Endothelial cell of umbilical vein (primary cell): ENCODE measurements around the gene VAV2. TPM values are rescaled to one million over a fixed set of nuclear protein-coding genes. Genes with fewer than 3 reads are reported as not detected.

ENCODE experiments used
- BruUV-seq: library from RNA; stranded (reverse); fragments of 400-500 nt; replicated peaks from 2 replicates; lab custom pipeline; 2021; lab: Mats Ljungman, UMichigan
- CTCF ChIA-PET: fragments of 300-600, 350-600 bp; sonication (Branson Sonifier 250); formaldehyde crosslinking; loops from one replicate; lab custom pipeline; 2021; ENCODE audit warnings: antibody characterized with exemption, inconsistent platforms; lab: Charles Lee
- POLR2A ChIA-PET: fragments of 300-600, 350-600 bp; sonication (Branson Sonifier 250); formaldehyde crosslinking; loops from one replicate; lab custom pipeline; 2021; ENCODE audit warnings: antibody characterized with exemption, inconsistent platforms; lab: Charles Lee
- DNase-seq: peaks from one replicate; pipeline ENCODE4 v3.0.0-alpha.2; 2011; ENCODE audit warnings: low read depth, low spot score
- FAIRE-seq: peaks from 2 replicates; lab custom pipeline; 2011; peaks lifted over from hg19 to GRCh38; lab: Jason Lieb, UNC
- H2AFZ ChIP-seq: 2 replicates; pipeline ENCODE4 v1.6.0; 2012; ENCODE audit warnings: low read depth, low read length, control low read depth, inconsistent platforms
- H3K27ac ChIP-seq: 2 replicates; pipeline ENCODE4 v1.5.1; 2011; ENCODE audit warnings: low read depth, mild to moderate bottlenecking, control low read depth, low read length, moderate library complexity; ENCODE audit not compliant: insufficient read depth
- H3K27me3 ChIP-seq, 2 experiments: 2 replicates each; pipeline versions ENCODE4 v1.6.0 to v1.6.1; 2011; ENCODE audit warnings: low read length in 2 of 2, mixed read lengths in 1 of 2; ENCODE audit not compliant: control insufficient read depth in 2 of 2, insufficient read depth in 2 of 2
- H3K36me3 ChIP-seq, 2 experiments: 2 replicates in 1 of 2; 3 replicates in 1 of 2; pipeline ENCODE4 v1.5.1; 2011; ENCODE audit warnings: low read length in 2 of 2, mild to moderate bottlenecking in 1 of 2, moderate library complexity in 1 of 2; ENCODE audit not compliant: control insufficient read depth in 2 of 2, insufficient read depth in 2 of 2; ENCODE audit errors: extremely low read depth in 1 of 2
- H3K4me1 ChIP-seq: 3 replicates; pipeline ENCODE4 v1.5.1; 2011; ENCODE audit warnings: mild to moderate bottlenecking, low read length; ENCODE audit not compliant: control insufficient read depth, insufficient read depth; ENCODE audit errors: extremely low read depth
- H3K4me2 ChIP-seq: 2 replicates; pipeline ENCODE4 v1.6.1; 2011; ENCODE audit warnings: low read length, control low read depth, mixed read lengths; ENCODE audit not compliant: insufficient read depth
- H3K4me3 ChIP-seq, 3 experiments: fragments of 200-600 bp in 1 of 3; sonication (generic), shearing (Covaris generic) in 1 of 3; replicated peaks in 1 of 3; 2 replicates each; pipeline ENCODE4 v1.5.1; 2011 to 2016; ENCODE audit warnings: control low read depth in 3 of 3, low read length in 3 of 3, mild to moderate bottlenecking in 2 of 3, inconsistent platforms in 1 of 3, low read depth in 1 of 3, moderate library complexity in 1 of 3; ENCODE audit not compliant: insufficient read depth in 1 of 3
- H3K79me2 ChIP-seq: 2 replicates; pipeline ENCODE4 v1.6.0; 2012; ENCODE audit warnings: low read length, inconsistent platforms; ENCODE audit not compliant: control insufficient read depth, insufficient read depth
- H3K9ac ChIP-seq: replicated peaks from 2 replicates; pipeline ENCODE3; 2011; ENCODE audit warnings: low read length, control low read depth; ENCODE audit not compliant: insufficient read depth; ENCODE audit errors: extremely low read depth
- H3K9me1 ChIP-seq: replicated peaks from 3 replicates; pipeline ENCODE4 v1.6.0; 2011; ENCODE audit warnings: mild to moderate bottlenecking, low read length; ENCODE audit not compliant: control insufficient read depth, insufficient read depth; ENCODE audit errors: extremely low read depth
- H3K9me3 ChIP-seq: replicated peaks from 2 replicates; pipeline ENCODE4 v1.5.1; 2012; ENCODE audit warnings: low read length, inconsistent platforms; ENCODE audit not compliant: control insufficient read depth, insufficient read depth
- H4K20me1 ChIP-seq: replicated peaks from 2 replicates; pipeline ENCODE3; 2011; ENCODE audit warnings: mild to moderate bottlenecking, low read length; ENCODE audit not compliant: control insufficient read depth, insufficient read depth; ENCODE audit errors: extremely low read depth
- EZH2 ChIP-seq: IDR thresholded peaks from 2 replicates; pipeline ENCODE4 v1.6.1; 2012; ENCODE audit warnings: borderline replicate concordance, low read depth, mild to moderate bottlenecking, moderate library complexity, low read length, inconsistent platforms; ENCODE audit not compliant: severe bottlenecking
- FOS ChIP-seq: IDR thresholded peaks from 2 replicates; pipeline ENCODE4 v1.6.1; 2011; ENCODE audit warnings: mild to moderate bottlenecking, low read length, moderate library complexity, borderline replicate concordance; ENCODE audit not compliant: insufficient read depth
- GATA2 ChIP-seq: IDR thresholded peaks from 2 replicates; pipeline ENCODE4 v1.7.0; 2011; ENCODE audit warnings: low read depth, mild to moderate bottlenecking, moderate library complexity, mixed read lengths, low read length; ENCODE audit not compliant: insufficient read length, insufficient read depth
- JUN ChIP-seq: IDR thresholded peaks from 2 replicates; pipeline ENCODE4 v1.6.1; 2011; ENCODE audit warnings: borderline replicate concordance, low read depth; ENCODE audit not compliant: insufficient read length, insufficient read depth
- MYC ChIP-seq: IDR thresholded peaks from one replicate; pipeline ENCODE4 v1.6.1; 2011; ENCODE audit warnings: mild to moderate bottlenecking, low read depth, low read length
- POLR2A ChIP-seq: IDR thresholded peaks from 2 replicates; pipeline ENCODE4 v1.6.1; 2012; ENCODE audit warnings: low read depth, mild to moderate bottlenecking, control low read depth, low read length
- POLR2AphosphoS5 ChIP-seq: IDR thresholded peaks from 2 replicates; pipeline ENCODE4 v1.6.1; 2012; ENCODE audit warnings: low read depth, mild to moderate bottlenecking, control low read depth, low read length, moderate library complexity; ENCODE audit not compliant: insufficient read depth
- dilution Hi-C: fragments of 300-500 bp; cut with MboI; formaldehyde crosslinking; loops from one replicate; pipeline ENCODE4 v1.15.0; 2019; ENCODE audit warnings: low sequenced_read_pairs; ENCODE audit not compliant: extremely low pct_ligation_motif_present
- intact Hi-C: fragments of 100-400 bp; cut with micrococcal nuclease; formaldehyde crosslinking; loops from one replicate; pipeline ENCODE4 v1.10.0; 2022
- polyA plus RNA-seq, 4 experiments: library from polyadenylated mRNA; depleted of rRNA in 3 of 4; stranded (reverse) in 3 of 4; unstranded in 1 of 4; fragments of >200 nt; gene quantifications; 2 replicates each; pipeline versions ENCODE4 v1.2.1 to v1.2.3, GENCODE V29; 2011 to 2012; ENCODE audit warnings: missing spikeins in 1 of 4
- total RNA-seq: library from RNA; stranded (reverse); gene quantifications from 2 replicates; pipeline ENCODE4 v1.2.3, GENCODE V29; 2021
- TF ChIP-seq, protein P1 (sequence below): IDR thresholded peaks from 2 replicates; pipeline ENCODE4 v1.6.1; 2011; ENCODE audit not compliant: insufficient read depth, insufficient read length
- TF ChIP-seq, protein P2 (sequence below), 2 donors: IDR thresholded peaks; 1 replicate in 1 of 2; 2 replicates in 1 of 2; pipeline ENCODE4 v1.5.1; 2011; ENCODE audit warnings: low read length in 2 of 2, mild to moderate bottlenecking in 2 of 2, moderate library complexity in 2 of 2, control low read depth in 1 of 2, inconsistent platforms in 1 of 2, low read depth in 1 of 2; ENCODE audit not compliant: insufficient read depth in 1 of 2; ENCODE audit errors: extremely low read depth in 1 of 2

The VAV2 gene
- total and polyA plus RNA-seq, 2 donors (not counting 3 experiments of a cell fraction or from before 2014, with no cell fraction given) = 10.6 to 30.6 TPM

DNA sequence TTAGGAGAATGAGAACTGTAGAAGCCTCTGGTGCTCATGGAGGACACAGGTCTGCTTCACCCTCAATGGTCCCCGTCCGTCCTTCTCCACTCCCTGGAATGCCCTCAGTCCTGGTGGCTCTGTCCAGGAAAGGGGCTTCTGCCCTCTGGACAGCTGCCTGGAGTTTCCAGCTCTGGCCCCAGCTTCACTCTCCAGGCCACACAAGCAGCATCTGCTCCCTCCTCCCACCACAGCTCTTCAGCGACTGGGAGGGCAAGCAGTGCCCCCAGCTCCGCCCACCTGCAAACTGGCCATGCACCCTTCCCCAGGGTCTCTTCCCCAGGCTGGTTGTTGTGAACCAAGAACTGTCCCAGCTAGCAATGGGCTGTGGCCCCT is 258.7 kb downstream of the VAV2 start:
- Histone ChIP-seq H3K36me3 (no peaks in the 10 kb centered on the region), H3K27me3 (no peaks in the 10 kb centered on the region), H3K4me2 (no peak overlapping the region), H4K20me1 (no peaks in the 10 kb centered on the region), H3K9me3 (no peaks in the 10 kb centered on the region), H3K79me2 (no peaks in the 10 kb centered on the region), H3K4me1 (peaks cover 2% of the 10 kb centered on the region), H3K27ac (no peak overlapping the region), H2AFZ (no peak overlapping the region), H3K9ac (no peak overlapping the region), H3K4me3 (no peak overlapping the region), H3K9me1 (no peaks in the 10 kb centered on the region)
- intact Hi-C loops (no loop called here), dilution Hi-C loops (no loop called here)
- TF ChIP-seq POLR2AphosphoS5 = no peak
- TF ChIP-seq, protein P1, sequence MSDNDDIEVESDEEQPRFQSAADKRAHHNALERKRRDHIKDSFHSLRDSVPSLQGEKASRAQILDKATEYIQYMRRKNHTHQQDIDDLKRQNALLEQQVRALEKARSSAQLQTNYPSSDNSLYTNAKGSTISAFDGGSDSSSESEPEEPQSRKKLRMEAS = no peak
- TF ChIP-seq EZH2 = no peak
- TF ChIP-seq, protein P2, sequence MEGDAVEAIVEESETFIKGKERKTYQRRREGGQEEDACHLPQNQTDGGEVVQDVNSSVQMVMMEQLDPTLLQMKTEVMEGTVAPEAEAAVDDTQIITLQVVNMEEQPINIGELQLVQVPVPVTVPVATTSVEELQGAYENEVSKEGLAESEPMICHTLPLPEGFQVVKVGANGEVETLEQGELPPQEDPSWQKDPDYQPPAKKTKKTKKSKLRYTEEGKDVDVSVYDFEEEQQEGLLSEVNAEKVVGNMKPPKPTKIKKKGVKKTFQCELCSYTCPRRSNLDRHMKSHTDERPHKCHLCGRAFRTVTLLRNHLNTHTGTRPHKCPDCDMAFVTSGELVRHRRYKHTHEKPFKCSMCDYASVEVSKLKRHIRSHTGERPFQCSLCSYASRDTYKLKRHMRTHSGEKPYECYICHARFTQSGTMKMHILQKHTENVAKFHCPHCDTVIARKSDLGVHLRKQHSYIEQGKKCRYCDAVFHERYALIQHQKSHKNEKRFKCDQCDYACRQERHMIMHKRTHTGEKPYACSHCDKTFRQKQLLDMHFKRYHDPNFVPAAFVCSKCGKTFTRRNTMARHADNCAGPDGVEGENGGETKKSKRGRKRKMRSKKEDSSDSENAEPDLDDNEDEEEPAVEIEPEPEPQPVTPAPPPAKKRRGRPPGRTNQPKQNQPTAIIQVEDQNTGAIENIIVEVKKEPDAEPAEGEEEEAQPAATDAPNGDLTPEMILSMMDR (IDR thresholded peaks at IDR 0.05; ENCODE audit: extremely low read depth in 1 of 2, insufficient read depth in 1 of 2, low read depth in 1 of 2, low read length in 2 of 2) = no peak
- TF ChIP-seq JUN = no peak
- TF ChIP-seq FOS = no peak
- no peak for TF ChIP-seq GATA2
- no peak for TF ChIP-seq MYC
- TF ChIP-seq POLR2A = no peak
- FAIRE-seq = no peak
- POLR2A ChIA-PET = no interaction called here
- DNase-seq = no peak
- BruUV-seq = no TSS peak
- CTCF ChIA-PET = interaction anchor here (0.7 to 3.1 kb wide), 2 partner anchors 9 to 12 kb away, joined by 4 to 12 read pairs; no protein-coding TSS in a partner anchor
